Astrocyte of the spinal cord (primary cell): ENCODE results near the gene SSX2IP.

Source experiments
- DNase-seq: peaks from one replicate; pipeline ENCODE4 v3.0.0; 2011; ENCODE audit warnings: low read depth, low spot score
- H3K4me3 ChIP-seq: 2 replicates; pipeline ENCODE4 v1.5.1; 2011; ENCODE audit warnings: low read depth, mild to moderate bottlenecking, low read length, moderate library complexity
- in situ Hi-C: cut with HindIII; loops from 2 replicates; pipeline ENCODE4 v1.10.0; 2017; ENCODE audit warnings: low sequenced_read_pairs
- TF ChIP-seq, protein P1 (sequence below): IDR thresholded peaks from 2 replicates; pipeline ENCODE4 v1.5.1; 2012; ENCODE audit warnings: low read depth, mild to moderate bottlenecking, low read length, inconsistent platforms

Gene SSX2IP

DNA sequence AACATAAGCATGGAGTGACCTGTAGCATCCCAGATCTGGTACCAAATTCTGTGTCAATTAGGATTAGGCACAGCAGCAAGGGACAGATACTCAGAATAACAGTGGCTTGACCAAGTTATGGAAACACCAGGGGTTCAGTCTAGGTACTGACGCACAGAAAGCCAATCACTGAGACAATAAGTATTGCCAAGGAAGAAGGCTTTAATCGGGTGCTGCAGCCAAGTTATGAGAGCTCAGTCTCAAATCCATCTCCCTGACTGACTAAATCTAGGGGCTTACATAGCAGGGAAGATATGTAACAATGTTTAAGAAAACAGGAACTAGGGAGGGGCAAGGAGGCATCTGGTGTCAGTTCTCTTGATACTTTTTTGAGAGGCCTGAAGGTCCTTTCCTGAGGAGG, 76.4 kb downstream of the SSX2IP start:
- in situ Hi-C loops: no loop called here
- TF ChIP-seq, protein P1, sequence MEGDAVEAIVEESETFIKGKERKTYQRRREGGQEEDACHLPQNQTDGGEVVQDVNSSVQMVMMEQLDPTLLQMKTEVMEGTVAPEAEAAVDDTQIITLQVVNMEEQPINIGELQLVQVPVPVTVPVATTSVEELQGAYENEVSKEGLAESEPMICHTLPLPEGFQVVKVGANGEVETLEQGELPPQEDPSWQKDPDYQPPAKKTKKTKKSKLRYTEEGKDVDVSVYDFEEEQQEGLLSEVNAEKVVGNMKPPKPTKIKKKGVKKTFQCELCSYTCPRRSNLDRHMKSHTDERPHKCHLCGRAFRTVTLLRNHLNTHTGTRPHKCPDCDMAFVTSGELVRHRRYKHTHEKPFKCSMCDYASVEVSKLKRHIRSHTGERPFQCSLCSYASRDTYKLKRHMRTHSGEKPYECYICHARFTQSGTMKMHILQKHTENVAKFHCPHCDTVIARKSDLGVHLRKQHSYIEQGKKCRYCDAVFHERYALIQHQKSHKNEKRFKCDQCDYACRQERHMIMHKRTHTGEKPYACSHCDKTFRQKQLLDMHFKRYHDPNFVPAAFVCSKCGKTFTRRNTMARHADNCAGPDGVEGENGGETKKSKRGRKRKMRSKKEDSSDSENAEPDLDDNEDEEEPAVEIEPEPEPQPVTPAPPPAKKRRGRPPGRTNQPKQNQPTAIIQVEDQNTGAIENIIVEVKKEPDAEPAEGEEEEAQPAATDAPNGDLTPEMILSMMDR: no peak
- DNase-seq: no peak
- no peak overlapping the region for H3K4me3 ChIP-seq

DNA sequence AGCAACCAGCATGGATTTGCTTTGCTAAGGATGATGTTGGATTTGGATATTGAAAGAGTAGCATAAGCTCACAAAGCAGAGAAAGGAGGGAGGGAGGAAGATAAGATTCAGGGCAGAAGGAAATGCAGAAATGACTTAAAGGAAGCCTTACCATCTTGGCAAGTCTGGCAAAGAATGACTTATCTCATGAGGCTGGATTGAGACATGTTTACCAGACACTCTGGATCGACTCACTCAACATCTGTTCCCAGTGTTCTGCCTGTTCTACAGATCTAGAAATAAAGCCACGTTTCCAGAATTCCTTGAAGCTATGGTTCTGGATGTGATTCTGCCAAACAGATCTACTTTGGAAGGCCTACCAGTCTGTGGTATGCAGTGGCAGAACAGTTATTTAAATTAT, 77.2 kb downstream of the SSX2IP start:
- DNase-seq: no peak
- TF ChIP-seq, protein P1: no peak
- H3K4me3 ChIP-seq: no peak overlapping the region
- in situ Hi-C loops: no loop called here

DNA sequence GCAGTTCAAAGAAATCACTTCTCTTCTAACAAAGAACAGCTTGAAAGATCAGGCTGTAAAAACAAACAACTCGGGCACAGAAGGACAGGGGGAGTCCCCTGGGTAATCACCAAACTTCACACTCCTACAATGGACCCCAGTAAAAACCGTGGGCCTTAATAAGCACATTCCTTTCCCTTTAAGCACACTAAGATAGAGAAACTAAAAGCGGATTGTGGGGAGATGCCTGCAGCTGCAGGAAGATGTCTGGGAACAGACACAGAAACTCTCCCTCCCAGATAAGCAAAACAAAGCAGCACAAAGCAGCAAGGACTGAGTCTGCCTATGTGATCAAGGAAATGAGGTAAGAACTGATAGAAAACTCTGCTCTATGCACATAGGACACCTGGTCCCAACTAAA, 78.5 kb downstream of the SSX2IP start:
- TF ChIP-seq, protein P1: no peak
- in situ Hi-C loops: no loop called here
- no peak overlapping the region for H3K4me3 ChIP-seq
- DNase-seq: peak; percentile 74

DNA sequence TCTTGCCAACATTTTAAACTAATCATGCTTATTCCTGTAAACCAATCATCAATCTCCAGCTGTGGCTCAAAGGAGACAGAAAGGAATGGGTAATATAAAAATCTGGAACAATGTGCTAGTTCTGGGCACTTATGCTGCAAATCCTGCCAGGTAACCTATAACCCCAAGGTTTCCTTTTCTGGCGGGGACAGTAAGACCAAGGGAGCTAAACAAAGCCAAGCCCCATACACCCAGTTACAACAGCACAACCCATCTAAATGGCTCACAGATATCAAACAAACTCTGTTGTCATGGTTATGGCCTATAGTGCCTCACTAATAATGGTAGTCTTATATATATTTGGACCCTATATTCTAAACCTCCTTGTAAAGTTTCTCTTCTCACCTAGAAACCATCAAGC, 79.2 kb downstream of the SSX2IP start:
- H3K4me3 ChIP-seq: no peak overlapping the region
- DNase-seq: no peak
- in situ Hi-C loops: no loop called here
- TF ChIP-seq, protein P1: no peak

DNA sequence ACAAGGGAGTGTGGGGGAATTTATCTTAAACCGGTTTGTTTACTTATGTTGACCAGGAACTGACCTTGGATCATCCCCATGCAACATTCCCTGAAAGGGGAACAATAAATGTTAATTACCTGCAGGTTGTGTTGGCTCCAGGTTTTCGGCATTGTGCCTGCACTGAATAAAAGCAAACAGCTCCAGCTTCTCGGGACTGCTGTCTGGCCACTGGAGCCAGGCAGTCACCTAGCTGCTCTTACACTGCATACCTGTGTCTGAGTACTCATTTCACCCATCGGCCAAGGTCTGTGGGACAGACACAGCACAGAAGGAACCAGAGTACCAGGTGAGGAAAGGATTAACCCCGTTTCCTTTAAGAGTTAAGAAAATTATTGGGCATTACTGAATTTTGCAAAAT, 83.3 kb downstream of the SSX2IP start:
- in situ Hi-C loops: no loop called here
- TF ChIP-seq, protein P1: no peak
- H3K4me3 ChIP-seq: no peak overlapping the region
- DNase-seq: no peak

DNA sequence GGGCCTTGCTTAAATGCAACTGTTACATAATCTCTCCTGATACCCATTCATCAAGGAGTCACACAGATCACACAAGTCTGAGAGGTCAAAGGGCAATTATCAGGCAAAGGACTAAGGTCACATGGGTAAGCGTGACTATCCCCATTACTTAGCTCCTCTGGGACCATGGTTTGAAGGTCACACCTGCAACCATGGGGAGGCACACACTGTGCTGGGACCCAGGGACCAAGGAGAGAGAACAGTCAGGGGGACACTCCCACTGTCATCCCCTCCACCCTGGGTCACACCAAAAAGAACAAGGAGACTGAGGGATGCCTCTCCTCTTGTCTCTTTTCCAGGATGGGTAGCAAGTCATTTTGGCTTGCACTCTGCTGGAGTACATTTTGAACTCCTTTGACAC, 85.1 kb downstream of the SSX2IP start:
- in situ Hi-C loops: no loop called here
- TF ChIP-seq, protein P1: no peak
- DNase-seq: no peak
- H3K4me3 ChIP-seq: no peak overlapping the region
